PC-9 (cell line): Measurements from ENCODE around the gene CLEC1B. TPM values are rescaled to one million over a fixed set of nuclear protein-coding genes. Genes with fewer than 3 reads are reported as not detected.

Experiments used
- BruUV-seq: library from RNA; stranded (reverse); fragments of 400-500 nt; replicated peaks from 2 replicates; lab custom pipeline; 2021; lab: Mats Ljungman, UMichigan
- CTCF ChIA-PET: fragments of 300-600 bp; sonication (Branson Sonifier 250); formaldehyde crosslinking; loops from one replicate; lab custom pipeline; 2022; ENCODE audit warnings: antibody characterized with exemption; lab: Charles Lee
- POLR2A ChIA-PET: fragments of 300-600 bp; sonication (Branson Sonifier 250); formaldehyde crosslinking; loops from one replicate; lab custom pipeline; 2022; ENCODE audit warnings: antibody characterized with exemption; ENCODE audit not compliant: unreplicated experiment; lab: Charles Lee
- DNase-seq, 2 experiments: peaks; one replicate each; pipeline versions ENCODE4 v3.0.0 to v3.0.0-alpha.2; 2015 to 2022; ENCODE audit warnings: mixed read lengths in 1 of 2
- H2AFZ ChIP-seq: fragments of 200-600 bp; sonication (generic); 2 replicates; pipeline ENCODE4 v1.8.1; 2017; ENCODE audit warnings: antibody characterized with exemption
- H3F3A ChIP-seq: fragments of 200-600 bp; sonication (generic); 2 replicates; pipeline ENCODE4 v1.8.1; 2017; ENCODE audit warnings: antibody characterized with exemption, mild to moderate bottlenecking, low read depth; ENCODE audit not compliant: insufficient read depth
- H3K27ac ChIP-seq: fragments of 200-600 bp; sonication (generic); 2 replicates; pipeline ENCODE4 v1.6.1; 2016; ENCODE audit warnings: mixed run types
- H3K27me3 ChIP-seq: fragments of 200-600 bp; sonication (generic); 2 replicates; pipeline ENCODE4 v1.6.1; 2016; ENCODE audit warnings: low read depth, mixed run types; ENCODE audit not compliant: insufficient read depth
- H3K36me3 ChIP-seq: fragments of 200-600 bp; sonication (generic); 2 replicates; pipeline ENCODE4 v1.6.1; 2016; ENCODE audit warnings: low read depth, mixed run types
- H3K4me1 ChIP-seq: fragments of 200-600 bp; sonication (generic); replicated peaks from 2 replicates; pipeline ENCODE4 v1.6.1; 2016; ENCODE audit warnings: mixed run types; ENCODE audit not compliant: insufficient read depth
- H3K4me2 ChIP-seq: fragments of 200-600 bp; sonication (generic); 2 replicates; pipeline ENCODE4 v1.6.1; 2017; ENCODE audit warnings: mixed run types
- H3K4me3 ChIP-seq: fragments of 200-600 bp; sonication (generic); 2 replicates; pipeline ENCODE4 v1.6.1; 2016; ENCODE audit warnings: mixed run types
- H3K79me2 ChIP-seq: fragments of 200-600 bp; sonication (generic); 2 replicates; pipeline ENCODE4 v1.6.1; 2017; ENCODE audit warnings: low read depth, mixed run types
- H3K9me2 ChIP-seq: fragments of 200-600 bp; sonication (generic); 2 replicates; pipeline ENCODE4 v1.8.1; 2017; ENCODE audit warnings: mild to moderate bottlenecking; ENCODE audit not compliant: insufficient read depth
- H3K9me3 ChIP-seq: fragments of 200-600 bp; sonication (generic); 2 replicates; pipeline ENCODE4 v1.8.1; 2016; ENCODE audit warnings: low read depth; ENCODE audit not compliant: insufficient read depth
- H4K20me1 ChIP-seq: fragments of 200-600 bp; sonication (generic); 2 replicates; pipeline ENCODE4 v1.8.1; 2017; ENCODE audit not compliant: insufficient read depth
- EZH2 ChIP-seq: fragments of 200-600 bp; sonication (generic); IDR thresholded peaks from 2 replicates; pipeline ENCODE4 v1.8.0; 2017; ENCODE audit warnings: antibody characterized with exemption, low read depth
- intact Hi-C: fragments of 100-400 bp; cut with micrococcal nuclease; formaldehyde crosslinking; loops from one replicate; pipeline ENCODE4 v1.10.0; 2022; ENCODE audit not compliant: unreplicated experiment
- total RNA-seq: library from RNA; stranded (reverse); gene quantifications from 2 replicates; pipeline ENCODE4 v1.2.3, GENCODE V29; 2021
- TF ChIP-seq, protein P1 (sequence below): fragments of 200-600 bp; sonication (generic); conservative IDR thresholded peaks from 2 replicates; pipeline ENCODE4 v1.6.1; 2017; ENCODE audit warnings: mixed run types, antibody characterized with exemption, mild to moderate bottlenecking, moderate library complexity

Gene CLEC1B
- total RNA-seq, 1 experiment from 2014 or later: not detected

DNA sequence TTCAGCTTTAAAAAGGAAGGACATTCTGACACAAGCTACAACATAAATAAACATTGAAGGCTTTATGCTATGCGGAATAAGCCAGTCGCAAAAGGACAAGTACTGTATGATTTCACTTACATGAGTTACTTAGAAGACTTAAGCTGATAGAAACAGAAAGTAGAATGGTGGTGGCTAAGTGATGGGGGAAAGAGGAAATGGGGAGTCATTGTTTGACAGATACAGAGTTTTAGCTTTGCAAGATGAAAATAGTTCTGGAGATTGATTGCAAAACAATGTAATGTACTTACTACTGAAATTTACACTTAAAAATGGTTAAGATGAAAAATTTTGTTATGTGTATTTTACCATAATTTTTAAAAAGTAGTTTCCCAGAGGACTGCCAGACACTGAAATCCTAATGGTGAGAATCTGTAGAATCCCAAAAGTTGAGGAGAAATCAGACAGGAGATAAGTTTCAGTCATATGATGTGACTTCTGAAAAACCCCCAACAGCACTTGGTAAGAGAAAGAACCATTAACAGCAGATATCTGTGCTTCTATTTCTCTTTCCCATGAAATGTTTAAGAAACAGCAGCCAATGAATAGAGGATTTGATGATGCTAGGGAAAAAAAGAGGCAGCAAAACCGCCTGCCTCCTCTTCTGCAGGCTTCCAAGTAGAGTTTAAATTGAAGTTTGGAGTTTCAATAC lies 50.2 kb downstream of the CLEC1B start:
- no peaks in the 10 kb centered on the region for H3K36me3 ChIP-seq
- no peaks in the 10 kb centered on the region for H3K4me1 ChIP-seq
- no peaks in the 10 kb centered on the region for H3K9me2 ChIP-seq
- no TSS peak for BruUV-seq
- POLR2A ChIA-PET: no interaction called here
- TF ChIP-seq EZH2: no peak
- TF ChIP-seq, protein P1, sequence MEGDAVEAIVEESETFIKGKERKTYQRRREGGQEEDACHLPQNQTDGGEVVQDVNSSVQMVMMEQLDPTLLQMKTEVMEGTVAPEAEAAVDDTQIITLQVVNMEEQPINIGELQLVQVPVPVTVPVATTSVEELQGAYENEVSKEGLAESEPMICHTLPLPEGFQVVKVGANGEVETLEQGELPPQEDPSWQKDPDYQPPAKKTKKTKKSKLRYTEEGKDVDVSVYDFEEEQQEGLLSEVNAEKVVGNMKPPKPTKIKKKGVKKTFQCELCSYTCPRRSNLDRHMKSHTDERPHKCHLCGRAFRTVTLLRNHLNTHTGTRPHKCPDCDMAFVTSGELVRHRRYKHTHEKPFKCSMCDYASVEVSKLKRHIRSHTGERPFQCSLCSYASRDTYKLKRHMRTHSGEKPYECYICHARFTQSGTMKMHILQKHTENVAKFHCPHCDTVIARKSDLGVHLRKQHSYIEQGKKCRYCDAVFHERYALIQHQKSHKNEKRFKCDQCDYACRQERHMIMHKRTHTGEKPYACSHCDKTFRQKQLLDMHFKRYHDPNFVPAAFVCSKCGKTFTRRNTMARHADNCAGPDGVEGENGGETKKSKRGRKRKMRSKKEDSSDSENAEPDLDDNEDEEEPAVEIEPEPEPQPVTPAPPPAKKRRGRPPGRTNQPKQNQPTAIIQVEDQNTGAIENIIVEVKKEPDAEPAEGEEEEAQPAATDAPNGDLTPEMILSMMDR: no peak
- no peak overlapping the region for H2AFZ ChIP-seq
- CTCF ChIA-PET: no interaction called here
- H3K4me2 ChIP-seq: no peak overlapping the region
- H3F3A ChIP-seq: no peaks in the 10 kb centered on the region
- H3K4me3 ChIP-seq: no peak overlapping the region
- no peaks in the 10 kb centered on the region for H3K27me3 ChIP-seq
- H4K20me1 ChIP-seq: no peaks in the 10 kb centered on the region
- DNase-seq: no peak
- no peak overlapping the region for H3K27ac ChIP-seq
- intact Hi-C loops: no loop called here
- H3K9me3 ChIP-seq: no peaks in the 10 kb centered on the region
- H3K79me2 ChIP-seq: no peaks in the 10 kb centered on the region

DNA sequence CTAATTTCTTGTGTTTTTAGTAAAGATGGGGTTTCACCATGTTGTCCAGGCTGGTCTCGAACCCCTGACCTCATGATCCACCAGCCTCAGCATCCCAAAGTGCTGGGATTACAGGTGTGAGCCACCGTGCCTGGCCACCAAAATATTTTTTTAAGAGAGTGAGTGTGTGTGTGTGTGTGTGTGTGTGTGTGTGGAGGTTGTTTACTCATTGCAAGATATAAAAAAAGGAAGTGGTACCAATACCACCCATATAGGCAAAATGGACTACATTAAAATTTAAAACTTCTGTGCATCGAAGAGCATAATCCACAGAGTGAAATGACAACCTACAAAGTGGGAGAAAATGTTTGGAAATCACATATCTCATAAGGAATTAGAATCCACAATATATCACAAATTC lies 51.2 kb downstream of the CLEC1B start:
- H3K27me3 ChIP-seq: no peaks in the 10 kb centered on the region
- TF ChIP-seq EZH2: no peak
- TF ChIP-seq, protein P1: no peak
- no peak overlapping the region for H3K4me3 ChIP-seq
- no peak overlapping the region for H3K4me2 ChIP-seq
- no peaks in the 10 kb centered on the region for H3F3A ChIP-seq
- no peaks in the 10 kb centered on the region for H3K9me3 ChIP-seq
- no peak overlapping the region for H3K27ac ChIP-seq
- H4K20me1 ChIP-seq: no peaks in the 10 kb centered on the region
- no peak overlapping the region; the same call in 1 of the 2 replicates for H2AFZ ChIP-seq
- H3K4me1 ChIP-seq: no peaks in the 10 kb centered on the region
- ChIA-PET CTCF (no interaction called here), POLR2A (no interaction called here)
- DNase-seq: no peak
- H3K9me2 ChIP-seq: no peaks in the 10 kb centered on the region
- BruUV-seq: no TSS peak
- no peaks in the 10 kb centered on the region for H3K36me3 ChIP-seq
- intact Hi-C loops: no loop called here
- H3K79me2 ChIP-seq: no peaks in the 10 kb centered on the region

DNA sequence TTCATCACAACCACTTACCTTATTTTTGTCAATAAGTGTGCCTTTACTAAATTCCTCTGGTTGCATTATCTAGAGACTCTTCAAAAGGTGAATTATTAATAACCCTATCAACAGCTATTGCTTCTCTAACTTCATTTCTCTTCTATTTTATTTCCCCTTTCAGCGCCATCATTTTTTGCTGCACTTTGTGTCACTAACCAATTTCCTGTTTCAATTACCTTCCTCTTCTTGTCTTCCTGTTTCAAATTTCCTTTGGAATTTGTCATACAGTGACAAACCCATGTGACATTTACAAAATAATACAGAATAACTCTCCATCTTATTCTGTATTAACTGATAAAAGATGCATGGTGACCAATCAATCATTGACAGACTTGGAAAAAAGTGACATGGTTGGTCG lies 54.5 kb downstream of the CLEC1B start:
- Histone ChIP-seq H3F3A (no peaks in the 10 kb centered on the region), H3K4me2 (no peak overlapping the region), H3K27ac (no peak overlapping the region), H4K20me1 (no peaks in the 10 kb centered on the region), H3K9me3 (no peaks in the 10 kb centered on the region), H3K27me3 (no peaks in the 10 kb centered on the region), H2AFZ (no peak overlapping the region; the same call in 1 of the 2 replicates), H3K36me3 (no peaks in the 10 kb centered on the region), H3K79me2 (no peaks in the 10 kb centered on the region), H3K9me2 (no peaks in the 10 kb centered on the region), H3K4me3 (no peak overlapping the region), H3K4me1 (no peaks in the 10 kb centered on the region)
- DNase-seq: no peak
- CTCF ChIA-PET: no interaction called here
- POLR2A ChIA-PET: no interaction called here
- BruUV-seq: no TSS peak
- no peak for TF ChIP-seq EZH2
- TF ChIP-seq, protein P1: no peak
- intact Hi-C loops: loop anchor here (5.0 kb wide), 1 partner anchor 198 kb away; no protein-coding TSS in a partner anchor
